ENCODE results near the gene ABCG1.
A peak's percentile ranks its signal among the peaks of the same experiment; 100 is the strongest.

The ABCG1 gene

DNA sequence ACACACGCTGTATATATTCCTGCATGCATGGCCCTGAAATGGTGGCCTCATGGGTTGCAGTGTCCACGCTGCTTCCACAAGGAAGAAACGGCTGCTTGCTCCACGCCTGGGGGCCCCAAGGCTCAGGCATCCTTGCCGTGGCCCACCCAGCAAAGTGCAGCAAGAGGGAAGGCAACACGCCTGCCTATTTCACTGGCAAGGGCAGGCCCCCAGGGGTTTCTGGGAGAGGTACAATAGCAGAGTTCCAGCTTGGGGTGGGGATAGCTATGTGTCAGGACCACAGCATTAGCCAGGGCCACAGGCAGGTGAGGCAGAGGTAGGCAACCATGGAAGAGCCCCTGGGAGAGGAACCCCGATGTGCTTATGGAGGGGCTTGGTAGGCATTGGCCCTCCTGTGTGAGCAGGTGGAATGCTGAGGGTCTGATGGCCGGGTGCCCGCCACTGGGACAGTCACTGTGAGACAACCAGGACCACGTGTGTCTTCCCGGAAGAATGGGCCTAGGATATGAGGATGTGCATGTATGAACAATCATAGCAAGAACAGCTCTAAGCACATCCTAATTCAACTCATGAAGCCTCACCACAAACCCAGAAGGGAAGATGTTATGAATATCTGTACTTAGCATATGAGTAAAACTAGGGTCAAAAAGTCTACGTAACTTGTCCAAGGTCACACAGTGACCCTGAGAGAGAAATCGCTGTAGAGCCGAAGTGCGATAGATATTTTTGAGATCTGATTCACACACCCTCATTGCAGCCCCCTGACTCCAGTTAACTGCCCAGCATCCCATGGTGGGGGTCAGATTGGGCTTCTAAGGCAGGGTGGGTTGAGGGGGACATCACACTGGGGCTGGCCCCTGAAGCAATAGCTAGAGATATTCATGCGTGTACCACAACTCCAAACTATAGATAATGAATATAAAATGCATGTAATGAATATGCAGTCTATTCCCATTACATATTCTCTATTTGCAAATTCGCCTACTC is 120.1 kb downstream of the ABCG1 start:
- TF ChIP-seq, protein P1, sequence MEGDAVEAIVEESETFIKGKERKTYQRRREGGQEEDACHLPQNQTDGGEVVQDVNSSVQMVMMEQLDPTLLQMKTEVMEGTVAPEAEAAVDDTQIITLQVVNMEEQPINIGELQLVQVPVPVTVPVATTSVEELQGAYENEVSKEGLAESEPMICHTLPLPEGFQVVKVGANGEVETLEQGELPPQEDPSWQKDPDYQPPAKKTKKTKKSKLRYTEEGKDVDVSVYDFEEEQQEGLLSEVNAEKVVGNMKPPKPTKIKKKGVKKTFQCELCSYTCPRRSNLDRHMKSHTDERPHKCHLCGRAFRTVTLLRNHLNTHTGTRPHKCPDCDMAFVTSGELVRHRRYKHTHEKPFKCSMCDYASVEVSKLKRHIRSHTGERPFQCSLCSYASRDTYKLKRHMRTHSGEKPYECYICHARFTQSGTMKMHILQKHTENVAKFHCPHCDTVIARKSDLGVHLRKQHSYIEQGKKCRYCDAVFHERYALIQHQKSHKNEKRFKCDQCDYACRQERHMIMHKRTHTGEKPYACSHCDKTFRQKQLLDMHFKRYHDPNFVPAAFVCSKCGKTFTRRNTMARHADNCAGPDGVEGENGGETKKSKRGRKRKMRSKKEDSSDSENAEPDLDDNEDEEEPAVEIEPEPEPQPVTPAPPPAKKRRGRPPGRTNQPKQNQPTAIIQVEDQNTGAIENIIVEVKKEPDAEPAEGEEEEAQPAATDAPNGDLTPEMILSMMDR (IDR thresholded peaks at IDR 0.05; ENCODE audit: insufficient read depth, low read depth, low read length, missing control alignments): no peak
- peak; percentile 68 for DNase-seq (ENCODE audit: low read depth)
- no peak overlapping the region for H3K4me3 ChIP-seq (ENCODE audit: low read depth, low read length)

GRCh38 chr21:42340187-42341050 is 121.5 kb downstream of the ABCG1 start:
- no peak for DNase-seq (ENCODE audit: low read depth)
- TF ChIP-seq, protein P1 (IDR thresholded peaks at IDR 0.05; ENCODE audit: insufficient read depth, low read depth, low read length, missing control alignments): no peak
- no peak overlapping the region for H3K4me3 ChIP-seq (ENCODE audit: low read depth, low read length)

DNA sequence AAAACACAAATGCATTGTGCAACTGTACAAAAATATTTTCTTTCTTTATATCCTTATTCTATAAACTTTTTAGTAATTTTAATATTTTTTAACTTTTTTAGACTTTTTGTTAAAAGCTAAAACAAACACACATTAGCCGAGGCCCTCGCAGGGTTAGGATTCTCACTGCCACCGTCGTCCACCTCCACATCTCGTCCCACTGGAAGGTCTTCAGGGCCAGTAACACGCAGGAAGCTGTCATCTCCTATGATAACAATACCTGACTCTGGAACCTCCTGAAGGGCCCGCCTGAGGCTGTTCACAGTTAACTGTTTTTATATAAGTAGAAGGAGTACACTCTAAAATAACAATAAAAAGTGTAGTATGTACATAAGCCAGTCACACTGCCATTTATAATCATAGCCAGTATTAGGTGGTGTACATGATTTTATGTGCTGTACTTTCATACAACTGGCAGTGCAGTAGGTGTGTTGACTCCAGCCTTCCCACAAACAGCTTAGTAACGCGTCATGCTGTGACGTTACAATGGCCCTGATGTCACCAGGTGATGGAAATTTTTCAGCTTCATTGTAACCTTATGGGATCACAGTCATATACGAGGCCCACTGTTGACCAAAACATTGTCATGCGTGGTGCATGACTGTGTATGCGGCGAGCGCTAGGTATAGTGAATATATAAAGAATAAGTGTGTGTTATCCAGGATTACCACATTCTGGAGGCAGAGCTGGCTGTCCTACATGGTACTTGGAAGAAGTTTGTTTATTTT is 123.0 kb downstream of the ABCG1 start:
- no peak for DNase-seq (ENCODE audit: low read depth)
- no peak overlapping the region for H3K4me3 ChIP-seq (ENCODE audit: low read depth, low read length)
- TF ChIP-seq, protein P1 (IDR thresholded peaks at IDR 0.05; ENCODE audit: insufficient read depth, low read depth, low read length, missing control alignments): no peak

GRCh38 chr21:42343101-42343500 is 124.2 kb downstream of the ABCG1 start:
- TF ChIP-seq, protein P1 (IDR thresholded peaks at IDR 0.05; ENCODE audit: insufficient read depth, low read depth, low read length, missing control alignments): no peak
- no peak for DNase-seq (ENCODE audit: low read depth)
- H3K4me3 ChIP-seq (ENCODE audit: low read depth, low read length): no peak overlapping the region

DNA sequence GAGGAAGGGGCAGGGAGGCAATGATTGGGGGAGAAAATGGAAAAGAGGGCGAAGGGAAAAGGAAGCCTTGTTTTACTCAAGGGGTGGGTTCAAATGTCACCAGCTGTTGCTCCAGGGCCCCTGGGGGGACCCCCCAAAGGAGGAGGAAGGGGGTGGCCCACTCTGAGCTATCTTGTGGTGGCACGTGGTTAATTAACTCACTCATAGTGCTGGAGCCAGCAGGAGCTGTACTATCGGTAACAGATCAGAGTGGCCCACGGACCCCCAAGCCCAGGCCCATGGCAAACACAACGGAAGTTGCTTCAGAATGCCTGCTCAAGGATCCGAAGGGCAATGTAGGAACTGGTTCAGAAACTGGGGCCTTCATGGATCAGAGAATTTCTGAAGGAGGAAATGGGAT is 124.6 kb downstream of the ABCG1 start:
- TF ChIP-seq, protein P1 (IDR thresholded peaks at IDR 0.05; ENCODE audit: insufficient read depth, low read depth, low read length, missing control alignments): no peak
- DNase-seq (ENCODE audit: low read depth): no peak
- H3K4me3 ChIP-seq (ENCODE audit: low read depth, low read length): no peak overlapping the region

GRCh38 chr21:42343963-42344510 is 125.1 kb downstream of the ABCG1 start:
- TF ChIP-seq, protein P1 (IDR thresholded peaks at IDR 0.05; ENCODE audit: insufficient read depth, low read depth, low read length, missing control alignments): no peak
- DNase-seq (ENCODE audit: low read depth): no peak
- H3K4me3 ChIP-seq (ENCODE audit: low read depth, low read length): no peak overlapping the region

All from GM12865 (cell line).